Cardiac septum (tissue), 1 donor: ENCODE measurements around the gene HPS5. TPM values are rescaled to one million over a fixed set of nuclear protein-coding genes. Genes with fewer than 3 reads are reported as not detected.
"Not testable (repeated sequence)": the region's sequence is repeated elsewhere in the genome, so short reads cannot be mapped to it uniquely, and the experiment has no call there.

Experiments
- DNase-seq: peaks from one replicate; pipeline ENCODE4 v3.0.0-alpha.2; 2020; ENCODE audit warnings: low spot score
- intact Hi-C: fragments of 100-400 bp; cut with DNase I; formaldehyde crosslinking; loops from one replicate; pipeline ENCODE4 v1.14.0; 2022
- total RNA-seq: library from RNA; stranded (reverse); fragmentation: NEBNext Ultra II Directional; extraction: Animal tissue kit (Norgen Biotek cat#: 25700); gene quantifications from one replicate; pipeline ENCODE4 v1.2.1, GENCODE V29; 2021
- donor health status: DM: no; HTN: no; CAD: no.

HPS5 gene
- total RNA-seq, 1 donor from 2014 or later, result 11.2 TPM

GRCh38 chr11:18248561-18248960 lies 73.4 kb downstream of the HPS5 start, which contains the start of gene SAA2:
Gene SAA2 (minus strand): TSS chr11:18248668. CDS start chr11:18248011, 657 bp downstream.
- intact Hi-C loops, result no loop called here
- no peak for DNase-seq

- intact Hi-C loops, DNase-seq: not testable (repeated sequence)
Observed at GRCh38 chr11:18247191-18247581, 74.8 kb downstream of the HPS5 start.

- intact Hi-C loops, DNase-seq: not testable (repeated sequence)
Observed at GRCh38 chr11:18246379-18247190, 75.4 kb downstream of the HPS5 start.

- intact Hi-C loops, result no loop called here
- no peak for DNase-seq
Observed at GRCh38 chr11:18245396-18245795, 76.5 kb downstream of the HPS5 start.

GRCh38 chr11:18243783-18244362 lies 78.1 kb downstream of the HPS5 start:
- intact Hi-C loops, result no loop called here
- DNase-seq, result no peak

- DNase-seq, result no peak
- intact Hi-C loops, result no loop called here
Observed at GRCh38 chr11:18239655-18240054, 82.3 kb downstream of the HPS5 start.

GRCh38 chr11:18236664-18237356 lies 85.1 kb downstream of the HPS5 start, which contains the start of gene SAA4:
Gene SAA4 (minus strand): TSS chr11:18236802. CDS start chr11:18235926, 876 bp downstream.
- intact Hi-C loops, result no loop called here
- DNase-seq, result no peak

GRCh38 chr11:18235394-18236334 lies 86.3 kb downstream of the HPS5 start:
- DNase-seq, result no peak
- intact Hi-C loops, result no loop called here

- DNase-seq, result no peak
- intact Hi-C loops, result no loop called here
Observed at GRCh38 chr11:18233912-18234311, 88.0 kb downstream of the HPS5 start.

GRCh38 chr11:18230859-18231258 lies 91.1 kb downstream of the HPS5 start:
- intact Hi-C loops, result no loop called here
- DNase-seq, result no peak

- intact Hi-C loops, result no loop called here
- DNase-seq, result no peak
Observed at GRCh38 chr11:18229501-18229900, 92.4 kb downstream of the HPS5 start.

Other genes starting within 250 kb of the HPS5 start
- gene SAAL1, start 216.1 kb downstream of the HPS5 start, total RNA-seq, result 9.3 TPM
- gene MRGPRX3, start 189.6 kb downstream of the HPS5 start, total RNA-seq, result not detected
- gene MRGPRX4, start 149.3 kb downstream of the HPS5 start, total RNA-seq, result not detected
- not detected for gene SAA4, start 85.3 kb downstream of the HPS5 start, total RNA-seq
- gene SAA2, start 73.5 kb downstream of the HPS5 start, total RNA-seq, result 0.48 TPM
- 1.5 TPM for gene SAA1, start 55.9 kb downstream of the HPS5 start, total RNA-seq
- gene GTF2H1, start 427 bp upstream of the HPS5 start, total RNA-seq, result 23.6 TPM
- gene LDHA, start 72.4 kb upstream of the HPS5 start, total RNA-seq, result 329 TPM
- gene LDHC, start 90.2 kb upstream of the HPS5 start, total RNA-seq, result 1.2 TPM
- gene LDHAL6A, start 133.7 kb upstream of the HPS5 start, total RNA-seq, result not detected
- gene TSG101, start 204.8 kb upstream of the HPS5 start, total RNA-seq, result 62.8 TPM